Muscle layer of colon (tissue), 2 donors: Measurements from ENCODE around the gene GHRHR.

Experiments
- H3K27ac ChIP-seq: one replicate; pipeline ENCODE4 v1.7.0; 2013; ENCODE audit warnings: low read depth, mild to moderate bottlenecking, low read length, moderate library complexity
- H3K27me3 ChIP-seq, 2 donors: one replicate each; pipeline ENCODE4 v1.7.0; 2013; ENCODE audit warnings: low read length in 2 of 2, mild to moderate bottlenecking in 2 of 2; ENCODE audit not compliant: insufficient read depth in 2 of 2, control insufficient read depth in 1 of 2
- H3K36me3 ChIP-seq: one replicate; pipeline ENCODE4 v1.7.0; 2013; ENCODE audit warnings: mild to moderate bottlenecking, low read length; ENCODE audit not compliant: insufficient read depth
- H3K4me1 ChIP-seq: one replicate; pipeline ENCODE4 v1.7.0; 2013; ENCODE audit warnings: mild to moderate bottlenecking, low read length; ENCODE audit not compliant: insufficient read depth
- H3K4me3 ChIP-seq, 2 donors: one replicate each; pipeline ENCODE4 v1.7.0; 2013; ENCODE audit warnings: low read length in 2 of 2, low read depth in 1 of 2, mild to moderate bottlenecking in 1 of 2, moderate library complexity in 1 of 2
- H3K9ac ChIP-seq: one replicate; pipeline ENCODE4 v1.7.0; 2013; ENCODE audit warnings: low read length
- H3K9me3 ChIP-seq: one replicate; pipeline ENCODE4 v1.7.0; 2013; ENCODE audit warnings: mild to moderate bottlenecking, low read length
- donor health status: abdominal sarcoma.
- donor health status: Adenocarcinoma of cecum.

GHRHR gene

DNA sequence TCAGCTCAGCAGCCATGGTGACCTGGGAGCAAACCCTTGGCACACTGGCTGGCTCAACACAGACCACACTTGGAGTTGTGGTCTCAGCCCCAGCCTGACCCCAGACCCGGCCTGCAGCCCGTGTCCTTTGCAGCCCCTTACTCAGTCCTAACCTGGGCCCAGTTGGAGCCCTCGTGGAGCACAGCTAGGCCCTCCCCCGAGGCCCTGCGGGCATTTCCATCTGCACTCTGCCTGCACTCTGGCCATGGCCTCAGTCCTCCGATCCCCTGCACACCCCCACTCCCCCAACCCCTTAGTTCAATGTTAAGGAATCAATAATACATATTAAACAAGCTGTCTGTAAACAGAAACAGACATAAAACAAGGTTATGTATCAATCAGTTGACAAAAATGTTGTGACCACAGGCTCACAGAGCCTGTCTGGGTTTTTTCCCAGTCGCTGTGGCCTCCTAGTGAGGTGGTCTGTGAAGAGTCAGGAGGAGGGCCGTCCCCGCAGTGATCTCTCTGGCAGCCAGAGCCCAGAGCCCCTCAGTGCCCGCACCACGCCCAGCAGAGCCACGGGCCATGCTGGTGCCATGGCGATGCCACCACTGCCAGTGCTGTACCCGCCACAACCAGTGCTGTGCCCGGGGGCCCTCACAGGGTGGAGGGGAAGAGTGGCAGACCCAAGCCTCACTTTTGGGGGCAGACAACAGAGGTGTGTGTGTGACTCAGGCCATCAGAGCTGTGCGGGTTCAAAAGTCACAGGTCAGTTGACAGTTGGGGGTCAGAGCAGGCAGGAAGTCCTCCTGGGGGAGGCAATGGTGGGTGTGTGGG lies 25.5 kb downstream of the GHRHR start:
- Histone ChIP-seq H3K9me3 (no peaks in the 10 kb centered on the region), H3K9ac (no peak overlapping the region), H3K36me3 (no peaks in the 10 kb centered on the region), H3K4me3 (no peak overlapping the region), H3K27me3 (no peaks in the 10 kb centered on the region), H3K4me1 (no peaks in the 10 kb centered on the region), H3K27ac (no peak overlapping the region)

GRCh38 chr7:30989824-30990672 lies 26.3 kb downstream of the GHRHR start:
- Histone ChIP-seq H3K27ac (no peak overlapping the region), H3K27me3 (no peaks in the 10 kb centered on the region), H3K36me3 (no peaks in the 10 kb centered on the region), H3K9ac (no peak overlapping the region), H3K9me3 (no peaks in the 10 kb centered on the region), H3K4me1 (no peaks in the 10 kb centered on the region), H3K4me3 (no peak overlapping the region)

DNA sequence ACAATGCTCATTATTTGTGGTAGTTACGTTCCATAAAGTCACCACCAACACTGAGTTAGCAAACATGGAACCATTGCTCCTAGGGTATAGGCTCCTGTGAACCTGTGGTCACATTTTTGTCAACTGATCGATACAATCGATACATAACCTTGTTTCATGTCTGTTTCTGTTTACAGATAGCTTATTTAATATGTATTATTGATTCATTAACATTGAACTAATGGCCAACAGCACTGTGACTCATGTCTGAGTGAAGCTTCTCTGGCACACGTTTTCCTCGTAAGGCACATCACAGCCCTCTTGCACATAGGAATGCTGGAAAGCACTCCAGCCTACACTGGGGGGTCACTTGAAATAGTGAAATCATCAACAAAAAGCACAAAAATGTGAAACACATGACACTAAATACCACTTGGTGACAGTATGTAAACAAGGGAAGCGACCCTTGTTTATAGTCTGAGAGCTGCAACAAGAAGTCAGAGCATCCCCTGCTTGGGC lies 27.0 kb downstream of the GHRHR start:
- no peaks in the 10 kb centered on the region for H3K27me3 ChIP-seq
- H3K36me3 ChIP-seq, result no peaks in the 10 kb centered on the region
- no peaks in the 10 kb centered on the region for H3K9me3 ChIP-seq
- H3K27ac ChIP-seq, result no peak overlapping the region
- no peak overlapping the region for H3K9ac ChIP-seq
- H3K4me3 ChIP-seq, result no peak overlapping the region
- no peaks in the 10 kb centered on the region for H3K4me1 ChIP-seq

DNA sequence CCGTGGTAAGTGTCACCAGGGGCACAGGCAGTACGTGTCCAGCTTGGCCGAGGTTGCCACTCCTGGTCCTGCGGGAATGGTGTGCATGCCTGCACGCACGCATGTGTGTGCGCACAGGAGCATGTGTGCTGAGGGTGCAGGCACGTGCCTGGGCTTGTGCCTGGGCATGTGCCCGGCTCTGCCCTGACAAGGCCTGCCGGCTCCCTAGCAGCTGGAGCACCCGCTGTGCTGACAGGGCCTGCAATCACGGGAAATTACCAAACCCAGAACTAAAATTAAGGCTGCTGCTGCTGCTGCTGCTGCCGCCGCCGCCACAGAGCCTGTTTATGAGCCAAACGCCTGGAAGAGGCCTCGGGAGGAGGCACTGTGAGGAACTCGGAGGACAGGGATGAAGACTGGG lies 28.7 kb downstream of the GHRHR start:
- H3K27ac ChIP-seq, result no peak overlapping the region

GRCh38 chr7:30994206-30995100 lies 30.7 kb downstream of the GHRHR start:
- H3K36me3 ChIP-seq, result no peaks in the 10 kb centered on the region
- no peaks in the 10 kb centered on the region for H3K4me1 ChIP-seq
- H3K27me3 ChIP-seq, result no peaks in the 10 kb centered on the region
- no peak overlapping the region for H3K27ac ChIP-seq
- H3K4me3 ChIP-seq, result no peak overlapping the region
- H3K9ac ChIP-seq, result no peak overlapping the region
- H3K9me3 ChIP-seq, result no peaks in the 10 kb centered on the region

More for the DNA sequence above, 28.7 kb downstream of the GHRHR start:
- no peaks in the 10 kb centered on the region for H3K27me3 ChIP-seq
- no peak overlapping the region for H3K9ac ChIP-seq
- H3K36me3 ChIP-seq, result no peaks in the 10 kb centered on the region
- no peaks in the 10 kb centered on the region for H3K4me1 ChIP-seq
- H3K9me3 ChIP-seq, result no peaks in the 10 kb centered on the region
- no peak overlapping the region for H3K4me3 ChIP-seq

DNA sequence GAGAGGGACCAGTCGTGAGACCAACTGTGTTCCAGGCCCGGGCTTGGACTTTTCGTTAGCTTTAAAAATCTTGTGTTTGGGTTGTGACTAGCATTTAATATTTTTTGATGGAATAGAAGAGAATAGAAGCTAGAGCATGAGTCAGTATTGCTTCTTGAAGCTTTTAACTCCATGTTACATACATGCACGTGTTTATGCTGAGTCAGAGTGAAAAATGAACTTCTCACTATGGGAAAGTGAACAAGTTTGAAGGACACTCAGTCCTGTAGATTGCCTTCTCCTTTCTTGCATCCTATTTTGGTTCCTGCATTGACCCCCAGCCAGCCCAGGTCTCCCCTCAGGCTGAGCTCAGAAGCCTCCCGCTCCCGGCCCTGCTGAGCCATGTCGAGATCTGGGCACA lies 31.8 kb downstream of the GHRHR start:
- H3K4me1 ChIP-seq, result no peaks in the 10 kb centered on the region
- H3K9ac ChIP-seq, result no peak overlapping the region
- no peaks in the 10 kb centered on the region for H3K36me3 ChIP-seq
- H3K9me3 ChIP-seq, result no peaks in the 10 kb centered on the region
- H3K4me3 ChIP-seq, result no peak overlapping the region
- H3K27me3 ChIP-seq, result no peaks in the 10 kb centered on the region
- no peak overlapping the region for H3K27ac ChIP-seq

DNA sequence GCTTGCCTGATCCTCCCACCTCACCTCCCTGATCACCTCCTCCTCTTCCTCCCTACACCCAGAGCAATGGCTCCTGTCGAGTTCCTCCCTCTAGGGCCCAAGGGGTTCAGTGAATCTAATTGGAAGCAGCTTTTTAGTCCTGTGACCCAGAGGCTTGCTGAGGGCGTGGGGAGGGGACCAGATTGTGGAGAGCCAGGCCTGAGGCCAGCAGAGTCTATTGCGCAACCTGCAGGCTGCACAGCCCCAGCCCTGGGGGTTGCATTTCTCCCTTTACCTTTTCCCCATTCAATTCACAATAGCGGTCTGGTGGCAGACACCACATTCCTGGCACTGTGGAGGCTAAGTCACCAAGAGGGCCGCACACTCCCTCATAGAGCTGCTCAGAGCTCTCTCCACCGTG lies 32.5 kb downstream of the GHRHR start:
- Histone ChIP-seq H3K4me1 (no peaks in the 10 kb centered on the region), H3K27ac (no peak overlapping the region), H3K9ac (no peak overlapping the region), H3K9me3 (no peaks in the 10 kb centered on the region), H3K27me3 (no peaks in the 10 kb centered on the region), H3K36me3 (no peaks in the 10 kb centered on the region), H3K4me3 (no peak overlapping the region)

DNA sequence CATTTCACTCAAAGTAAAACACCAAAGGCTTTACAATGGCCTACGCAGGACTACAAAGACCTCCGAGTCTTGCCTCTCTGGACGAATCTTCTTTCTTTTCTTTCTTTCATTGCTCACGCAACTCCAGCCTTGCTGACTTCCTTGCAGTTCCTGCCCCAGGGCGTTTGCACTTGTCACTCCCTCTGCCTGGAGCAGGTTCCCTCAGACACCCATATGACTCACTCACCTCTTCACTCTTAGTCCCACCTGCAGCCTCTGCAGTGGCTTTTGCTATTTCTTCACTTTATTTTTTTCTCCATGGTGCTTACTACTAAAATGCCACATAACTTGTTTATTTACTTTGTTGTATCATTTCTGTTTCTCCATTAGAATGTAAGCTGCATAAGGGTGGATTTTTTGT lies 33.1 kb downstream of the GHRHR start:
- Histone ChIP-seq H3K9ac (no peak overlapping the region), H3K36me3 (no peaks in the 10 kb centered on the region), H3K27me3 (no peaks in the 10 kb centered on the region), H3K9me3 (no peaks in the 10 kb centered on the region), H3K27ac (no peak overlapping the region), H3K4me3 (no peak overlapping the region), H3K4me1 (no peaks in the 10 kb centered on the region)

DNA sequence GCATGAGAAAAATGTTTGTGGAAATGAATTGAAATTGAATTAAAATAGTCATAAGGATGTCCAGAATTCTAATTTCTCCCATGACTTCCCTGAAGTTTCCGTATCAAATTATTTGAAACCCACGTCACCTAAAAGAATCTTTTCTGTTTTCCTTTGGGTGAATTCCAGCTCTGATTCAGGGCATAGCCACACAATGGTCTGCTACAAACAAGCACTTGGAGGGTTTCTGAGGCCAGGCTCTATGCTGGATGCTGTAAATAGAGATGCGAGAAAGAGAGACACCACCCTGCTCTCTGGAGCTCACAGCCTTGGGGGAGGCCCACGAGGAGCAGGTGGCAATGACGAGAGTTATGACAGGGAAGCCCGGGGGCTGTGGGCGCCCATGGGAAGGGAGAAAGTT lies 33.6 kb downstream of the GHRHR start:
- Histone ChIP-seq H3K36me3 (no peaks in the 10 kb centered on the region), H3K4me1 (no peaks in the 10 kb centered on the region), H3K9me3 (no peaks in the 10 kb centered on the region), H3K27ac (no peak overlapping the region), H3K27me3 (no peaks in the 10 kb centered on the region), H3K9ac (no peak overlapping the region), H3K4me3 (no peak overlapping the region)

DNA sequence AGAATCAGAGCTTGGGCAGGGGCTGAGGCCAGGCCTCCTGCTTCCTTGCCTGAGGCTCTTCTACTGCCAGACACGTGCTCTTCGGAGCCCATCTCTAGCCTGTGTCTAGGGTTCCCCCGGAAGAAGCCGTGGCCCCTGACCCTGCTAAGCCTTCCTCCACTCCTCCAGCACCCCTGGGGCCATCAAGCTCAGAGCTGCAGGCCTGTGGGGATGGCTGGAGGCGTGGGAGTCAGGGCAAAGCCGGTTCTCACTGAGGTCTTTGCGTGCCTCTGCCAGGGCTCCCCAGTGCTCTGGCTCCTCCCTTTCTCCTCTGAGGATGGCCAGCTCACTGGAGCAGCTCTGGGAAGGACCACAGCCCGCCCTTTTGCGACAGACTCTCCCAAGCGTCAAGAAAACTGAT lies 34.4 kb downstream of the GHRHR start:
- Histone ChIP-seq H3K9me3 (no peaks in the 10 kb centered on the region), H3K27me3 (no peaks in the 10 kb centered on the region), H3K4me3 (no peak overlapping the region), H3K27ac (no peak overlapping the region), H3K36me3 (no peaks in the 10 kb centered on the region), H3K4me1 (no peaks in the 10 kb centered on the region), H3K9ac (no peak overlapping the region)

DNA sequence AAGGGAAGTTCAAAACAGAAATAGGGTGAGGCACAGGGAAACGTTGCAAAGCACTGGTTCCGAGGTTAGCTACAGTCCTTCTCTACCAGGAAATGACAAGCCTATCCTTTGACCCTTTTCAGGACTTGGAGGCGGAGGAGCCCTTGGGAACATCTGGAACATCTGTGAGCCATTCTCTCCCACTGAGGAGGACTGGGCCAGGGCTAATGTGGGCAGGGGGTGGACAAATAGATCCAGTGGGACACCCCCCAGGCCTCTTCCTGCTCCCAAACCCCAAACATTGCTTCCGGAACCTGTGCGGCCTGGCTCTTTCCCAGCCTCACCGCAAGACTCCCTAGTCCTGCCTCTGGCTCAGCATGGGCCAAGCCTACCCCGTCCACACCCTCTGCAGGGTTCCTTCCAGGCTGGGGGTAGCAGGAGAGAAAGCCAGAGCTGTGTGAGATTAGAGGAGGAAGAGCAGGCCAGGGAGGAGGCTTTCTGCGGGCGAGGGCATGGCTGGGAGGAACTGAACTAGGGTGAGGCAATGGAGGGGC lies 36.5 kb downstream of the GHRHR start:
- no peaks in the 10 kb centered on the region for H3K27me3 ChIP-seq
- H3K9me3 ChIP-seq, result no peaks in the 10 kb centered on the region
- H3K36me3 ChIP-seq, result no peaks in the 10 kb centered on the region
- no peaks in the 10 kb centered on the region for H3K4me1 ChIP-seq
- H3K27ac ChIP-seq, result no peak overlapping the region
- no peak overlapping the region for H3K9ac ChIP-seq
- no peak overlapping the region for H3K4me3 ChIP-seq
